Measurements from ENCODE around the gene ETFB. TPM values are rescaled to one million over a fixed set of nuclear protein-coding genes. Genes with fewer than 3 reads are reported as not detected.

ETFB gene
- total RNA-seq, 1 donor from 2014 or later: 43.7 TPM

GRCh38 chr19:51305479-51305878, 60.7 kb downstream of the ETFB start:
- Mint-ChIP-seq H3K27ac (ENCODE audit: unreplicated experiment) (no peak overlapping the region), H3K27me3 (ENCODE audit: low read depth) (peaks cover 10% of the 10 kb centered on the region), H3K9me3 (ENCODE audit: low read depth) (peaks cover 41% of the 10 kb centered on the region), H3K4me3 (ENCODE audit: unreplicated experiment) (no peak overlapping the region), H3K4me1 (ENCODE audit: low read depth) (no peaks in the 10 kb centered on the region), H3K36me3 (ENCODE audit: low read depth) (no peaks in the 10 kb centered on the region)
- no peak for TF ChIP-seq CTCF (IDR thresholded peaks at IDR 0.05)
- no peak for DNase-seq (ENCODE audit: low spot score)

DNA sequence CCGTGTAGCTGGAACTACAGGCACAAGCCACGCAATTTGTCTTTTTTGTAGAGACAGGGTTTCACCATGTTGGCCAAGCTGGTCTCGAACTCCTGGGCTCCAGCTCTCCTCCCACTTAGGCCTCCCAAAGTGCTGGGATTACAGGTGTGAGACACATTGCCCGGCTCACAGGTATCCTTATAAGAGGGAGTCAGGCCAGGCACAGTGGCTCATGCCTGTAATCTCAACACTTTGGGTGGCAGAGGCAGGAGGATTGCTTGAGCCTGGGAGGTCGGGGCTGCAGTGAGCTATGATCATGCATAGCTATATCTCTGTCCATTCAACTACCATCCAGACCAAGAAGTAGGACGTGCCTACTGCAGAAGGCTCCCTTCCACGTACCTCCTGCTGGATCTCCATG, 64.9 kb downstream of the ETFB start:
- Mint-ChIP-seq H3K36me3 (ENCODE audit: low read depth) (no peaks in the 10 kb centered on the region), H3K9me3 (ENCODE audit: low read depth) (peaks cover 23% of the 10 kb centered on the region), H3K27ac (ENCODE audit: unreplicated experiment) (no peak overlapping the region), H3K27me3 (ENCODE audit: low read depth) (peaks cover 5% of the 10 kb centered on the region), H3K4me3 (ENCODE audit: unreplicated experiment) (no peak overlapping the region), H3K4me1 (ENCODE audit: low read depth) (no peaks in the 10 kb centered on the region)
- no peak for DNase-seq (ENCODE audit: low spot score)
- TF ChIP-seq CTCF (IDR thresholded peaks at IDR 0.05): no peak

- no peak for TF ChIP-seq CTCF (IDR thresholded peaks at IDR 0.05)
- Mint-ChIP-seq H3K36me3 (ENCODE audit: low read depth) (no peaks in the 10 kb centered on the region), H3K27me3 (ENCODE audit: low read depth) (peaks cover 18% of the 10 kb centered on the region), H3K4me3 (ENCODE audit: unreplicated experiment) (no peak overlapping the region), H3K4me1 (ENCODE audit: low read depth) (no peaks in the 10 kb centered on the region), H3K27ac (ENCODE audit: unreplicated experiment) (no peak overlapping the region), H3K9me3 (ENCODE audit: low read depth) (peaks cover 8% of the 10 kb centered on the region)
- no peak for DNase-seq (ENCODE audit: low spot score)
Measured at GRCh38 chr19:51297406-51297805, 68.8 kb downstream of the ETFB start.

DNA sequence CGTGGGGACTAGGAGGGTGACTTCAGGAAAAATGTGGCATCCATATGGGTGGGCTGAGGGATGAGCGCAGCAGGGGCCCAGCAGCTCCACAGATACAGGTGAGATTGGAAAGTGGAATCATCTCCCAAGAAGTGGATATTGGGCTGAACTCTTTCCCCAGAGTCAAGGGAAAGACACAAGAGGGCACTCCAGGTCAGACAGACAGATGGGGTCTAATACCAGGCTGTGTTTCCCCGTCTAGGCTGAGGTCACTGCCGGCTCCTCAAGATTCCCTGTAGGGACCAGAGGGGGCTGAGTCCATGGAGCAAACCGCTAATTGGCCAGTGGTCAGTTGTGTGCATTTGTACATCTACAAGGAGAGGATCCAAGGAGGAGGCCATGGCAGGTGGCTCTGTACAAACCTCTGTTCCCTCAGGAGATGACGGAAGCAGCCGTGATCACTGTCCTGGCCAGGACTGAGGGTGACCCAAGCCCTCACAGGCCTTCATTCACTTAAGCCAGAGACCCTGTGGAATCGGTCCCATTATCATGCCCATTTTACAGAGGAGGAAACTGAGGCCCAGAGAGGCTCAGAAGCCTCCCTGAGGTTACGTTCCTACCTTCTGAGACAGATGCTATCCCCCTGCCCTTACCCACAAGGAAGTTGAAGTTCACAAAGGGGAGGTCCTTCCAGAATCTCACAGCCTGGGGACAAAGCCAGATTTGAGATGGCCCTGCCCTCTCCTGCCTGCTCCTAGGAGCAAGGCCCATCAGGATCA, 69.7 kb downstream of the ETFB start:
- H3K9me3 Mint-ChIP-seq (ENCODE audit: low read depth): peaks cover 2% of the 10 kb centered on the region
- peaks cover 18% of the 10 kb centered on the region for H3K27me3 Mint-ChIP-seq (ENCODE audit: low read depth)
- no peak overlapping the region for H3K4me3 Mint-ChIP-seq (ENCODE audit: unreplicated experiment)
- no peak for TF ChIP-seq CTCF (IDR thresholded peaks at IDR 0.05)
- no peaks in the 10 kb centered on the region for H3K4me1 Mint-ChIP-seq (ENCODE audit: low read depth)
- DNase-seq (ENCODE audit: low spot score): no peak
- no peak overlapping the region for H3K27ac Mint-ChIP-seq (ENCODE audit: unreplicated experiment)
- no peaks in the 10 kb centered on the region for H3K36me3 Mint-ChIP-seq (ENCODE audit: low read depth)

GRCh38 chr19:51295382-51296126, 70.6 kb downstream of the ETFB start:
- no peaks in the 10 kb centered on the region for H3K4me1 Mint-ChIP-seq (ENCODE audit: low read depth)
- H3K36me3 Mint-ChIP-seq (ENCODE audit: low read depth): no peaks in the 10 kb centered on the region
- peaks cover 18% of the 10 kb centered on the region for H3K27me3 Mint-ChIP-seq (ENCODE audit: low read depth)
- H3K9me3 Mint-ChIP-seq (ENCODE audit: low read depth): peaks cover 3% of the 10 kb centered on the region
- H3K27ac Mint-ChIP-seq (ENCODE audit: unreplicated experiment): no peak overlapping the region
- TF ChIP-seq CTCF (IDR thresholded peaks at IDR 0.05): no peak
- no peak for DNase-seq (ENCODE audit: low spot score)
- H3K4me3 Mint-ChIP-seq (ENCODE audit: unreplicated experiment): no peak overlapping the region

Other genes with a start within 250 kb of the ETFB start
- gene SIGLEC9, start 241.5 kb downstream of the ETFB start, total RNA-seq: not detected in 3 replicates
- not detected in 3 replicates for gene SIGLEC7, start 224.1 kb downstream of the ETFB start, total RNA-seq
- gene CD33, start 141.3 kb downstream of the ETFB start, total RNA-seq: not detected in 3 replicates
- not detected in 3 replicates for gene SIGLECL1, start 115.3 kb downstream of the ETFB start, total RNA-seq
- 0.07 TPM in 1 of 3 replicates, not detected in the others for gene IGLON5, start 54.7 kb downstream of the ETFB start, total RNA-seq
- gene VSIG10L, start 24.2 kb downstream of the ETFB start, total RNA-seq: 4.9 to 5.5 TPM (median 5.4 TPM) in 3 replicates
- 1.5 TPM in 1 of 3 replicates, not detected in the others for gene CLDND2, start 2.6 kb upstream of the ETFB start, total RNA-seq
- gene NKG7, start 6.3 kb upstream of the ETFB start, total RNA-seq: not detected in 3 replicates
- not detected in 3 replicates for gene LIM2, start 21.6 kb upstream of the ETFB start, total RNA-seq
- not detected in 3 replicates for gene C19orf84, start 24.2 kb upstream of the ETFB start, total RNA-seq
- not detected in 3 replicates for gene SIGLEC10, start 51.3 kb upstream of the ETFB start, total RNA-seq
- not detected in 3 replicates for gene SIGLEC8, start 92.1 kb upstream of the ETFB start, total RNA-seq
- not detected in 3 replicates for gene CEACAM18, start 112.2 kb upstream of the ETFB start, total RNA-seq
- not detected in 3 replicates for gene SIGLEC12, start 135.4 kb upstream of the ETFB start, total RNA-seq
- gene SIGLEC6, start 165.3 kb upstream of the ETFB start, total RNA-seq: not detected in 3 replicates
- 6.3 to 14.3 TPM (median 8.9 TPM) in 3 replicates for gene ZNF175, start 204.9 kb upstream of the ETFB start, total RNA-seq